Ishikawa (cell line): ENCODE measurements around the gene PIEZO2.

Source experiments
- CEBPB ChIP-seq: IDR thresholded peaks from 2 replicates; pipeline ENCODE4 v1.6.1; 2012
- EGR1 ChIP-seq: IDR thresholded peaks from 2 replicates; pipeline ENCODE4 v1.6.1; 2012
- EP300 ChIP-seq: IDR thresholded peaks from 2 replicates; pipeline ENCODE4 v1.6.1; 2012; ENCODE audit warnings: borderline replicate concordance
- TAF1 ChIP-seq: IDR thresholded peaks from 2 replicates; pipeline ENCODE4 v1.6.1; 2012; ENCODE audit warnings: low read depth, mild to moderate bottlenecking
- TCF12 ChIP-seq: IDR thresholded peaks from 2 replicates; pipeline ENCODE4 v1.6.1; 2012; ENCODE audit warnings: low read depth
- TEAD4 ChIP-seq: IDR thresholded peaks from 2 replicates; pipeline ENCODE4 v1.6.1; 2012
- TF ChIP-seq, protein P1 (sequence below): IDR thresholded peaks from 2 replicates; pipeline ENCODE4 v1.6.1; 2012; ENCODE audit warnings: low read depth, mild to moderate bottlenecking
- TF ChIP-seq, protein P2 (sequence below): IDR thresholded peaks from 2 replicates; pipeline ENCODE4 v1.6.1; 2012

DNA sequence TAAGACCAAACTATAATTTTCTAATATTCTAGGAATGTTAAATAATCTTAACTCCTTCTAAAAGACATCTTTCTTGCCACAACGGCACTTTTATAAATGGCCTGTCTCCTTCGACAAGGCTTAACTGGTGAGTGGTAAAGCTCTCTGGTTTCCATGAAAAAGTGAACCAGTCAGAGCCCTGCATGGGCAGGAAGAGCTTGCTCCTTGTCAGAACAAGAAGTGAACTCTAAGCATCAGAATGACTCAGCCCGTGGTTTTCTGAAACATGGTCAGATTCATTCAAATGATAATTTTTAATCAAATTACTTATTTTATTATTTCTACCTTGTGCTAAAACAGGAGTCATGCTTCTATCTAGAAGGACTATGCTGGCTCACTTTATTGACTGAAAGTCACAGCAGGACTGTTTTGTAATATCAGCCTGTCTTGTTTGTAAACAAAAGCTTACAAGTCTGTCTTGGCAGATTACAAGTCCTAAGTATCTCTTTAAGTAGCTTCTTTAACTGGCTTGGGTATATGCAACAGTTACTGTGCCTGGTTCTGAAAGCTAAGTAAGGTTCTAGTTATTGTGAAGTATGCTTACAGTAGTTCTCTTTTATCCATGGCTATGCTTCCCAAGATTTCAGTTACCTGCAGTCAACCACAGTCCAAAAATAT is 378.2 kb downstream of the PIEZO2 start:
- no peak for TF ChIP-seq CEBPB
- TF ChIP-seq, protein P1, sequence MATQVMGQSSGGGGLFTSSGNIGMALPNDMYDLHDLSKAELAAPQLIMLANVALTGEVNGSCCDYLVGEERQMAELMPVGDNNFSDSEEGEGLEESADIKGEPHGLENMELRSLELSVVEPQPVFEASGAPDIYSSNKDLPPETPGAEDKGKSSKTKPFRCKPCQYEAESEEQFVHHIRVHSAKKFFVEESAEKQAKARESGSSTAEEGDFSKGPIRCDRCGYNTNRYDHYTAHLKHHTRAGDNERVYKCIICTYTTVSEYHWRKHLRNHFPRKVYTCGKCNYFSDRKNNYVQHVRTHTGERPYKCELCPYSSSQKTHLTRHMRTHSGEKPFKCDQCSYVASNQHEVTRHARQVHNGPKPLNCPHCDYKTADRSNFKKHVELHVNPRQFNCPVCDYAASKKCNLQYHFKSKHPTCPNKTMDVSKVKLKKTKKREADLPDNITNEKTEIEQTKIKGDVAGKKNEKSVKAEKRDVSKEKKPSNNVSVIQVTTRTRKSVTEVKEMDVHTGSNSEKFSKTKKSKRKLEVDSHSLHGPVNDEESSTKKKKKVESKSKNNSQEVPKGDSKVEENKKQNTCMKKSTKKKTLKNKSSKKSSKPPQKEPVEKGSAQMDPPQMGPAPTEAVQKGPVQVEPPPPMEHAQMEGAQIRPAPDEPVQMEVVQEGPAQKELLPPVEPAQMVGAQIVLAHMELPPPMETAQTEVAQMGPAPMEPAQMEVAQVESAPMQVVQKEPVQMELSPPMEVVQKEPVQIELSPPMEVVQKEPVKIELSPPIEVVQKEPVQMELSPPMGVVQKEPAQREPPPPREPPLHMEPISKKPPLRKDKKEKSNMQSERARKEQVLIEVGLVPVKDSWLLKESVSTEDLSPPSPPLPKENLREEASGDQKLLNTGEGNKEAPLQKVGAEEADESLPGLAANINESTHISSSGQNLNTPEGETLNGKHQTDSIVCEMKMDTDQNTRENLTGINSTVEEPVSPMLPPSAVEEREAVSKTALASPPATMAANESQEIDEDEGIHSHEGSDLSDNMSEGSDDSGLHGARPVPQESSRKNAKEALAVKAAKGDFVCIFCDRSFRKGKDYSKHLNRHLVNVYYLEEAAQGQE = no peak
- no peak for TF ChIP-seq TAF1
- TF ChIP-seq, protein P2, sequence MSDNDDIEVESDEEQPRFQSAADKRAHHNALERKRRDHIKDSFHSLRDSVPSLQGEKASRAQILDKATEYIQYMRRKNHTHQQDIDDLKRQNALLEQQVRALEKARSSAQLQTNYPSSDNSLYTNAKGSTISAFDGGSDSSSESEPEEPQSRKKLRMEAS = no peak
- no peak for TF ChIP-seq EP300
- no peak for TF ChIP-seq TCF12
- no peak for TF ChIP-seq TEAD4
- no peak for TF ChIP-seq EGR1
